ENCODE data around the gene GNB3.

The GNB3 gene

GRCh38 chr12:6840761-6841515, at the start of gene GNB3:
GNB3 (plus strand) TSS chr12:6840925; CDS start chr12:6841288, 363 bp downstream.
- Histone ChIP-seq H3K9me3 (ENCODE audit: control insufficient read depth, insufficient read depth, low read length) (no peaks in the 10 kb centered on the region), H3K4me3 (ENCODE audit: low read length) (no peak within 1 kb of the TSS), H3K4me1 (ENCODE audit: control insufficient read depth, insufficient read depth, low read length) (0 out of 2 replicates have a peak, but pooled peaks cover 1% of the 10 kb centered on the region), H3K27ac (ENCODE audit: low read length) (no peak within 1 kb of the TSS), H3K27me3 (ENCODE audit: control insufficient read depth, insufficient read depth, low read length) (no peaks in the 10 kb centered on the region), H3K36me3 (ENCODE audit: control insufficient read depth, insufficient read depth, low read length) (peaks cover 45% of the 10 kb centered on the region)
- no CpG with 5 or more reads among the region's 24 CpGs for WGBS (ENCODE audit: insufficient coverage, insufficient read length)
- no peak for DNase-seq (ENCODE audit: low read depth, low spot score)

DNA sequence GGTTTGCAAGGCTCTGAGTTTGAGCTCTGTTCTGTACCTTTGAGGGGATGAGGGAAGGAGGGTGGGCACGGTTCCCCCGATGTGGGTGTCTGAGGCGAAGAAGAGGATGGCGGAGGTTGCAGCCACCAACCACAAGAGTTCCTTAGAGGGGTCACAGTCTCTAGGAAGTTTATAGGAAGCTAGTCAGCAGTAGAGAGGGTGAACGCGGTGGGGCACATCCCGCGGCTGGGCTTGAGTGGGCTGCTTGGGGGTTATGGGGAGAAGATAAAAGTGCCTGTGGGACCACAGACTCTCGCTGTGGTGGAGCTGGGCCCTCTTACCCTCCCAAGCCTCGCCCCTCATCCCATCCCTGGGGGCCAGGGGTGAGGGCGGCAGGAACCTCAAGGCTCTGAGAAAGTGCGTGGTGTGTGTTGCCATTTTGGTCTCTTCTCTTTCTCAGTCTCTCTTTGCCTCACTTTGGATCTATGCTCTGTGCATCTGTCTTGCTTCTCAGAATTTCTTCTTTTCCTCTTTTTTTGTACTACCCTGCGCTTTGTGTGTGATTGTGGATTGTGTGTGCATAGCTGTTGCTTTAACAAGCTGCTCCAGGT, 48.7 kb upstream of the GNB3 start:
- no peak overlapping the region for H3K27ac ChIP-seq (ENCODE audit: low read length)
- H3K4me3 ChIP-seq (ENCODE audit: low read length): no peak overlapping the region
- no peaks in the 10 kb centered on the region for H3K9me3 ChIP-seq (ENCODE audit: control insufficient read depth, insufficient read depth, low read length)
- peaks cover under 1% of the 10 kb centered on the region; the same call in 1 of the 2 replicates for H3K4me1 ChIP-seq (ENCODE audit: control insufficient read depth, insufficient read depth, low read length)
- no CpG with 5 or more reads among the region's 13 CpGs for WGBS (ENCODE audit: insufficient coverage, insufficient read length)
- no peaks in the 10 kb centered on the region for H3K36me3 ChIP-seq (ENCODE audit: control insufficient read depth, insufficient read depth, low read length)
- no peaks in the 10 kb centered on the region for H3K27me3 ChIP-seq (ENCODE audit: control insufficient read depth, insufficient read depth, low read length)
- DNase-seq (ENCODE audit: low read depth, low spot score): no peak

GRCh38 chr12:6792522-6793201, 48.1 kb upstream of the GNB3 start:
- H3K27ac ChIP-seq (ENCODE audit: low read length): no peak overlapping the region
- no peaks in the 10 kb centered on the region for H3K9me3 ChIP-seq (ENCODE audit: control insufficient read depth, insufficient read depth, low read length)
- no peak for DNase-seq (ENCODE audit: low read depth, low spot score)
- peaks cover 1% of the 10 kb centered on the region; the same call in 1 of the 2 replicates for H3K4me1 ChIP-seq (ENCODE audit: control insufficient read depth, insufficient read depth, low read length)
- no peaks in the 10 kb centered on the region for H3K27me3 ChIP-seq (ENCODE audit: control insufficient read depth, insufficient read depth, low read length)
- H3K36me3 ChIP-seq (ENCODE audit: control insufficient read depth, insufficient read depth, low read length): no peaks in the 10 kb centered on the region
- H3K4me3 ChIP-seq (ENCODE audit: low read length): no peak overlapping the region
- no CpG with 5 or more reads among the region's 12 CpGs for WGBS (ENCODE audit: insufficient coverage, insufficient read length)

DNA sequence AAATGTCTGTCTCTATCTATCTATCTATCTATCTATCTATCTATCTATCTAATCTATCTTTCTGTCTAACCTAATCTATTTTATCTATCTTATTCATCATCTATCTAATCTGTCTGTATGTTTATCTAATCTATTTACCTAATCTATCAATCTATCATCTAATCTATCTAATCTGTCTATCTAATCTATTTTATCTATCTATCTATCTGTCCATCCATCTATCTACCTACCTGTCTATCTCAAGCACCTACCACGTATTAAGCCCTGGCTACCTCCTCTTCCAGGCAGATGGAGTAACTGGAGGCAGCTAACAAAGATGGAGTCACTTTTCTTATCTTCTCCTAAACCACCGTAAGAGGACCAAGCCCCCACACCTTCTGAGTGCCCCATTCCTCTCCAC, 45.6 kb upstream of the GNB3 start:
- Histone ChIP-seq H3K4me3 (ENCODE audit: low read length) (no peak overlapping the region), H3K4me1 (ENCODE audit: control insufficient read depth, insufficient read depth, low read length) (peaks cover 1% of the 10 kb centered on the region; the same call in 1 of the 2 replicates), H3K9me3 (ENCODE audit: control insufficient read depth, insufficient read depth, low read length) (no peaks in the 10 kb centered on the region), H3K36me3 (ENCODE audit: control insufficient read depth, insufficient read depth, low read length) (no peaks in the 10 kb centered on the region), H3K27me3 (ENCODE audit: control insufficient read depth, insufficient read depth, low read length) (no peaks in the 10 kb centered on the region), H3K27ac (ENCODE audit: low read length) (no peak overlapping the region)
- no CpG with 5 or more reads among the region's 2 CpGs for WGBS (ENCODE audit: insufficient coverage, insufficient read length)
- DNase-seq (ENCODE audit: low read depth, low spot score): no peak

DNA sequence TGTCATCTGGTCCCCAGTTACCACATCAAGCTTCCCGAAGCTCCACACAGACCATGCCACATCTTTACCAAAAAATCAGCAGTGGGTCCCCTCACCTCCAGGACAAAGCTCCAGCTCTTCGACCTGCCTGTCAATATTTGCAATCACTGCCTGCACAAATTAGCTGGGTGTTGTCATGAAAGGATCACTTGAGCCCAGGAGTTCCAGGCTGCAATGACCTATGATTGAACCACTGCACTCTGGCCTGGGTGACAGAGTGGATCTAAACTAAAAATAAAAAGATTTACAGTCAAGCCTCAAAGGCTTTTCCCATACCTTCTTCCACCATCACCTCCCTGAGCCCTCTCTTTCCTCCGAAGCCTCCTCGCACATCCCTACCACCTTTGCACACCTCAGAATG, 44.1 kb upstream of the GNB3 start:
- H3K4me3 ChIP-seq (ENCODE audit: low read length): no peak overlapping the region
- no CpG with 5 or more reads among the region's 4 CpGs for WGBS (ENCODE audit: insufficient coverage, insufficient read length)
- no peak for DNase-seq (ENCODE audit: low read depth, low spot score)
- no peaks in the 10 kb centered on the region for H3K9me3 ChIP-seq (ENCODE audit: control insufficient read depth, insufficient read depth, low read length)
- no peaks in the 10 kb centered on the region for H3K36me3 ChIP-seq (ENCODE audit: control insufficient read depth, insufficient read depth, low read length)
- no peak overlapping the region for H3K27ac ChIP-seq (ENCODE audit: low read length)
- H3K4me1 ChIP-seq (ENCODE audit: control insufficient read depth, insufficient read depth, low read length): peaks cover 1% of the 10 kb centered on the region; the same call in 1 of the 2 replicates
- no peaks in the 10 kb centered on the region for H3K27me3 ChIP-seq (ENCODE audit: control insufficient read depth, insufficient read depth, low read length)

DNA sequence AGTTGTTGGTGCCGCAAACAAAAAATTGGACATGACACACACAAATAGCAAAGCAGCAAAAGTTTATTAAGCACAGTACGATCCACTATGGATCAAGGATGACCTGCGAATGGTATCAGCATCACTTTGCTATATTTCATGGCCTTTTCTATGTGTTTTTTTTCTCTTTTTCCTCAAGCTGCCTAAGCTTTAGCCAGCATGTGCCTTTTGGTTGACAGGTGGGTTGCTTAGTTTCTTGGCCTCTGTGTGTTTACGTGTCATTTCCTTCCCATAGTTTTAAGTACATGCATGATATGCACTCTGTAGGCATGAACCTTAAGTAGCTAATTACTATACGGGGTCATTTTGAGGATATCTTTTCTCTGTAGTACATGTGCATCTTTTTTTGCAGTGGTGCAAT, 41.6 kb upstream of the GNB3 start:
- Histone ChIP-seq H3K36me3 (ENCODE audit: control insufficient read depth, insufficient read depth, low read length) (no peaks in the 10 kb centered on the region), H3K9me3 (ENCODE audit: control insufficient read depth, insufficient read depth, low read length) (no peaks in the 10 kb centered on the region), H3K27me3 (ENCODE audit: control insufficient read depth, insufficient read depth, low read length) (no peaks in the 10 kb centered on the region), H3K4me1 (ENCODE audit: control insufficient read depth, insufficient read depth, low read length) (peaks cover 1% of the 10 kb centered on the region; the same call in 1 of the 2 replicates), H3K27ac (ENCODE audit: low read length) (no peak overlapping the region), H3K4me3 (ENCODE audit: low read length) (no peak overlapping the region)
- no CpG with 5 or more reads among the region's 5 CpGs for WGBS (ENCODE audit: insufficient coverage, insufficient read length)
- no peak for DNase-seq (ENCODE audit: low read depth, low spot score)

- DNase-seq (ENCODE audit: low read depth, low spot score): no peak
- H3K27ac ChIP-seq (ENCODE audit: low read length): no peak overlapping the region
- H3K9me3 ChIP-seq (ENCODE audit: control insufficient read depth, insufficient read depth, low read length): no peaks in the 10 kb centered on the region
- H3K4me1 ChIP-seq (ENCODE audit: control insufficient read depth, insufficient read depth, low read length): no peaks in the 10 kb centered on the region
- no peaks in the 10 kb centered on the region for H3K36me3 ChIP-seq (ENCODE audit: control insufficient read depth, insufficient read depth, low read length)
- no peak overlapping the region for H3K4me3 ChIP-seq (ENCODE audit: low read length)
- no CpG with 5 or more reads among the region's 1 CpG for WGBS (ENCODE audit: insufficient coverage, insufficient read length)
- H3K27me3 ChIP-seq (ENCODE audit: control insufficient read depth, insufficient read depth, low read length): no peaks in the 10 kb centered on the region
Measured at GRCh38 chr12:6807170-6807569, 33.6 kb upstream of the GNB3 start.

- no peaks in the 10 kb centered on the region for H3K27me3 ChIP-seq (ENCODE audit: control insufficient read depth, insufficient read depth, low read length)
- no peak overlapping the region for H3K4me3 ChIP-seq (ENCODE audit: low read length)
- H3K9me3 ChIP-seq (ENCODE audit: control insufficient read depth, insufficient read depth, low read length): no peaks in the 10 kb centered on the region
- no peak for DNase-seq (ENCODE audit: low read depth, low spot score)
- no peak overlapping the region for H3K27ac ChIP-seq (ENCODE audit: low read length)
- H3K4me1 ChIP-seq (ENCODE audit: control insufficient read depth, insufficient read depth, low read length): no peaks in the 10 kb centered on the region
- no peaks in the 10 kb centered on the region for H3K36me3 ChIP-seq (ENCODE audit: control insufficient read depth, insufficient read depth, low read length)
- WGBS (ENCODE audit: insufficient coverage, insufficient read length): no CpG with 5 or more reads among the region's 10 CpGs
Measured at GRCh38 chr12:6809056-6809455, 31.7 kb upstream of the GNB3 start.

DNA sequence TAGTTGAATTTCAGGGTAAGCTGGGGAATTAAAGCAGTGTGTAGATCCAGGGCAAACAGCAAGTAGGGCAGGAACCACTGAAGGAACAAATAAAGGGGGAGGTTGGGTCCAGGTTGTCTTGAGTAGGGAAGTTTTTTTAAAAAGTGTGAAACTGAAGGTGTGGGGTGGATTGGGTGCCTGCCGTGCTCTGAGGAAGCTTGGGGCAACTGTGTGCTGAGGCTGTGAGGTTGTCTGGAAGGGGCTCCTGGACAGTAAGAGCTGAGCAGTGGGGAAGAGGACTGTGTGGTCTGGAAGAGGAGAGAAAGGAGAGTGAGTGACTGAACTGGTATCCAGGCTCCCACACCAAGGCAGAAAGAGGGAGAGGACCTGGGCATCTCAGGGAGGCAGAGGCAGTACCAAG, 30.0 kb upstream of the GNB3 start:
- Histone ChIP-seq H3K36me3 (ENCODE audit: control insufficient read depth, insufficient read depth, low read length) (no peaks in the 10 kb centered on the region), H3K9me3 (ENCODE audit: control insufficient read depth, insufficient read depth, low read length) (no peaks in the 10 kb centered on the region)
- no CpG with 5 or more reads among the region's 1 CpG for WGBS (ENCODE audit: insufficient coverage, insufficient read length)

DNA sequence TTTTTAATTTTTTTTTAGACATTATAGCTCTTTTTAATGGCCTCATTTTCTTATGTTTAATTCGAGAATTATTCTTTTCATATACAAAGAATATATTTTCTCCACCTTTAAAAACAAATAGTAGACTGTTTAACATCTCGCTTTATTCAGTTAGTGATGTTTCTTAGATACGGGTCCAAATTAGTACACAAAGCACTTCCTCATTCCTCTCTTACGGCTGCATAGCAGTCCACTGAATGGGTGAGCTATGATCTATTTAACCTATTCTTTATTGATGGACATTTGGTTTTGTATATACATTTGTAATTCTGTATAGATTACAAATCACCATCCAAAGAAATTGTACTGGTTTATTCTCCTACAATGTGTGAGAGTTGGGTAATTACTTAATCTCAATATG, 27.4 kb upstream of the GNB3 start:
- no CpG with 5 or more reads among the region's 4 CpGs for WGBS (ENCODE audit: insufficient coverage, insufficient read length)
- Histone ChIP-seq H3K9me3 (ENCODE audit: control insufficient read depth, insufficient read depth, low read length) (no peaks in the 10 kb centered on the region), H3K4me1 (ENCODE audit: control insufficient read depth, insufficient read depth, low read length) (peaks cover 5% of the 10 kb centered on the region), H3K4me3 (ENCODE audit: low read length) (no peak overlapping the region), H3K27me3 (ENCODE audit: control insufficient read depth, insufficient read depth, low read length) (no peaks in the 10 kb centered on the region), H3K36me3 (ENCODE audit: control insufficient read depth, insufficient read depth, low read length) (no peaks in the 10 kb centered on the region), H3K27ac (ENCODE audit: low read length) (no peak overlapping the region)
- no peak for DNase-seq (ENCODE audit: low read depth, low spot score)

More for the DNA sequence above, 30.0 kb upstream of the GNB3 start:
- no peak overlapping the region for H3K4me3 ChIP-seq (ENCODE audit: low read length)
- H3K4me1 ChIP-seq (ENCODE audit: control insufficient read depth, insufficient read depth, low read length): no peaks in the 10 kb centered on the region
- DNase-seq (ENCODE audit: low read depth, low spot score): no peak
- no peaks in the 10 kb centered on the region for H3K27me3 ChIP-seq (ENCODE audit: control insufficient read depth, insufficient read depth, low read length)
- no peak overlapping the region for H3K27ac ChIP-seq (ENCODE audit: low read length)
